ENCODE measurements around the gene FITM1.

FITM1 gene

DNA sequence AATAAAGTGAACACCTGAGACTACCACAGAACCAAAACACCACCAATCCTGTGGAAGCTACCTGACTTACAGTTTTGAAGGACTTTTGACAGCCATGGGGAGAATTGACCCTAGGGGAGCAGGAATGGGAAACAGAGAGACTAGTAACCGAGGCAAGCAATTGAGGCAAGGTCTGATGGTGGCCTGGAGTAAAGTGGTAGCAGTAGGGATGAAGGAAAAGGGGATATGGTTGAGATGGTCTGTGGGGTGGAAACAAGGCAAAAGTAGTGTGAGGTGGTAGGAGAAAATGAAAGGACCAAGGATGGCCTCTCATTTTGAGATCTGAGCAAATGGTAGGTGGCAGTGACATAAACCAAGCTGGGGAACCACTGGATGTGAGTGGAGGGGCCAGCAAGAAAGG is 26.4 kb downstream of the FITM1 start:
- in situ Hi-C loops (cut with MboI; ENCODE audit: low sequenced_read_pairs): no loop called here

- in situ Hi-C loops (cut with MboI; ENCODE audit: low sequenced_read_pairs): no loop called here
Measured at GRCh38 chr14:24157331-24157730, 26.9 kb downstream of the FITM1 start.

DNA sequence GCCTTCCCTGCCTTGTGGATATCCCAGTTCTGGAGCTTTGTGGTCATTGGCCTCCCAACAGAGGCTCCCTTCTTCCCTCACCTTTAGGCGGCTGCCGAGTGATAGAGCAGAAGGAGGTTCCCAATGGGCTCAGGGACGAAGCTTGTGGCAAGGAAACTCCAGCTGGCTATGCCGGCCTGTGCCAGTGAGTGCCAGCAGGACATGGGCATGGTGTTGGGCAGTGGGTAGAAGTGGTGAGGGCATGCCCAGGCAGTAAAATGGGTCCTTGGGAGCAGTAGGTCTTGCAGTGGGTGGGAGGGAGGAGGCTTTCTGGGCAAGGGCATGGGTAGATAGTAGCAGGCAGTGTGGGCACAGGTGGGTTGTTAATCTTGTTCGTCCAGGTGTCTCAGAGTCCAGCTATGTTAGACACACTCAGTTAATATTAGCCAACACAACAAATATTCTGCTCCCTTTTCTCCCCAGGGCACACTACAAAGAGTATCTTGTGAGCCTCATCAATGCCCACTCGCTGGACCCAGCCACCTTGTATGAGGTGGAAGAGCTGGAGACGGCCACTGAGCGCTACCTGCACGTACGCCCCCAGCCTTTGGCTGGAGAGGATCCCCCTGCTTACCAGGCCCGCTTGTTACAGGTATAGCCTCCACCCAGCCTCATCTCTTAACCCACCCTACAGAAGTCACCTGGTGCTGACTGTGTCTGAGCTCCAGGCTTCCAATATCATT is 29.5 kb downstream of the FITM1 start:
- in situ Hi-C loops (cut with MboI; ENCODE audit: low sequenced_read_pairs): no loop called here

- in situ Hi-C loops (cut with MboI; ENCODE audit: low sequenced_read_pairs): no loop called here
Measured at GRCh38 chr14:24160499-24160849, 30.0 kb downstream of the FITM1 start.

DNA sequence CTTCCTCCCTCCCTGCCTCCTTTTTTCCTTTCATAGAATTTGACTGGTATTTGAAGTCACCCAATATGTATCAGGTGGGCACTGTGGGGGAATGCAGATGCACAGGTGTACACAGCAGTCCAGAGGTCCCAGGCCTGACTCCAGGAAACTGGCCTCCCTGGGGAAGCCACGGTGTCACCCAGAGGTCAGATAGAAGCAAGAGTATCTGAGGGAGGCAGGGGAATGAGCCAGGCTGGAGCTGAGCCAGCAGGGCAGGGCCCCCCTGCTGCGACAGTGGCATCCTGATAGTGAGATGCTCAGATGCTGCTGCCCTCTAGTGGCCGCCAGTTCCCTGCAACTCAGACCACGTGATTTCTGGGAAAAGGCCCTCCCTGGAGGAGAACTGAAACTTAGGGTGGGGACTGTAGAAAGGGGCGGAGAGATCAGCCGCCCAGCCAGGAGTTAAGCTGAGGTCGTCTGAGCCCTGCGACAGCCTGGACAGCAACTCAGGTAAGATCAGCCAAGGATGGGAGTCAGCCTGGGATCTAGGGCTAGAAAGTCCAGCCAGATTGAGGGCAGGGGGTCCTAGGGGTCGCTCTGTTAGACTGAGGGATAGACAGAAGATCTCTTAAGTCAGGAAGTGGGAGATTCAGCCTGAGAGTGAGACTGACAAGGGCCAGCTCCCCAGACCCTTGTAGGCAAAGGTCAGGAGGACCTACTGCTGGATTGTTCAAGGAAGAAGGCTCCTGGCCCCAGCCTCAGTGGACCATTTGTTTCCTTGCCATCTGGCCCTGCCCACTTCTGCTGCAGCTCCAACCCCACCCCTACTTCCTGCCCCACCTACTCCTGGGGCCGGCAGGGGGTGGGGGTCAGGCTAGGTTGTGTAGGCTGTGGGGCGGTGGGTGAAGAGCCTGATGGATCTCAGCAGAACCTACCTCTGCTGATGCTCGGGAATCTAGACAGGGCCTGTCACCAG is 30.7 kb downstream of the FITM1 start, which contains the start of gene IRF9:
IRF9 (plus strand) TSS at position 416 of the 955 bp plus-strand sequence. CDS start 880 bp downstream, outside the sequence.
- in situ Hi-C loops (cut with MboI; ENCODE audit: low sequenced_read_pairs): no loop called here

- in situ Hi-C loops (cut with MboI; ENCODE audit: low sequenced_read_pairs): no loop called here
Measured at GRCh38 chr14:24162093-24162492, 31.6 kb downstream of the FITM1 start.

GRCh38 chr14:24164518-24164991 is 34.1 kb downstream of the FITM1 start:
- in situ Hi-C loops (cut with MboI; ENCODE audit: low sequenced_read_pairs): no loop called here

- in situ Hi-C loops (cut with MboI; ENCODE audit: low sequenced_read_pairs): no loop called here
Measured at GRCh38 chr14:24165785-24166184, 35.3 kb downstream of the FITM1 start.

GRCh38 chr14:24167469-24168114 is 37.1 kb downstream of the FITM1 start:
- in situ Hi-C loops (cut with MboI; ENCODE audit: low sequenced_read_pairs): no loop called here

DNA sequence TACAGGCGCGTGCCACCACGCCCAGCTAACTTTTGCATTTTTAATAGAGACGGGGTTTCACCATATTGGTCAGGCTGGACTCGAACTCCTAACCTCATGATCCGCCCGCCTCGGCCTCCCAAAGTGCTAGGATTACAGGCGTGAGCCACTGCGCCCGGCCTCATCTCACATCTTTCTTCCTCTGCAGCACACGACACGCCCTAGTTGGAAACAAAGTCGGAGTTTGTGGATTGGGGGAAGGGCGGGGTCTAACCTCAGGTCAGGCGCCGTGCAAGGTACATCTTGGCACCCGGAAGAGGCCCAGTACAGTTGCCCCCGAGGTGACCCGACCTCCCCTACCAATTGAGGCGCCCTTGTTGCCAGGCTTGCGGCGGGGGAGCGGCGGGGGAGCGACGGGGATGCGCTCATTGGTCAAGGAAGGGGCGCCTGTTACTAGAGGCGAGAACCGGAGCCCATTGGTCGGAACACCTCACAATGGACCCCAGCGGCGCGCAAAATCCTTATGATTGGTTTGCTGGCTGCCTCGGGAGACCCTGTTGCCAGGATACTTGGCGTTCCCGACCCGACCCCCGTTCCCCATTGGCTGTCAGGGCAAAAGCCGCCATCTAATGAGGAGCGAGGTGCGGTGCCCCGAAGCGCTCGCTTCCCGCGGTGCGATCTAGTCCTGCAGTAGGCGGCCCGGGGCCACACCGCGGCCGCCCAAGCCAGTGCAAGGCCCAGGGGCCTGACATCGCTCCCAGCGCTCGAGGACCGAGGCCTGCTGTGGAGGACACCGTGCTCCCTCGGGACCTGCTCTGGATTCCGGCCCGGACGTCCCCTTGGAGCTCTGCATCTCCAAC is 41.2 kb downstream of the FITM1 start, which contains the start of gene REC8:
REC8 (plus strand) TSS at position 659 of the 839 bp plus-strand sequence. CDS start 473 bp downstream, outside the sequence.
- in situ Hi-C loops (cut with MboI; ENCODE audit: low sequenced_read_pairs): no loop called here

- in situ Hi-C loops (cut with MboI; ENCODE audit: low sequenced_read_pairs): no loop called here
Measured at GRCh38 chr14:24172261-24172860, 41.9 kb downstream of the FITM1 start.

GRCh38 chr14:24172871-24173281 is 42.4 kb downstream of the FITM1 start:
- in situ Hi-C loops (cut with MboI; ENCODE audit: low sequenced_read_pairs): no loop called here

- in situ Hi-C loops (cut with MboI; ENCODE audit: low sequenced_read_pairs): no loop called here
Measured at GRCh38 chr14:24176599-24176998, 46.1 kb downstream of the FITM1 start.

- in situ Hi-C loops (cut with MboI; ENCODE audit: low sequenced_read_pairs): no loop called here
Measured at GRCh38 chr14:24177041-24177825, 46.8 kb downstream of the FITM1 start.

- in situ Hi-C loops (cut with MboI; ENCODE audit: low sequenced_read_pairs): no loop called here
Measured at GRCh38 chr14:24177891-24178290, 47.4 kb downstream of the FITM1 start.

GRCh38 chr14:24178399-24179178 is 48.1 kb downstream of the FITM1 start:
- in situ Hi-C loops (cut with MboI; ENCODE audit: low sequenced_read_pairs): no loop called here

DNA sequence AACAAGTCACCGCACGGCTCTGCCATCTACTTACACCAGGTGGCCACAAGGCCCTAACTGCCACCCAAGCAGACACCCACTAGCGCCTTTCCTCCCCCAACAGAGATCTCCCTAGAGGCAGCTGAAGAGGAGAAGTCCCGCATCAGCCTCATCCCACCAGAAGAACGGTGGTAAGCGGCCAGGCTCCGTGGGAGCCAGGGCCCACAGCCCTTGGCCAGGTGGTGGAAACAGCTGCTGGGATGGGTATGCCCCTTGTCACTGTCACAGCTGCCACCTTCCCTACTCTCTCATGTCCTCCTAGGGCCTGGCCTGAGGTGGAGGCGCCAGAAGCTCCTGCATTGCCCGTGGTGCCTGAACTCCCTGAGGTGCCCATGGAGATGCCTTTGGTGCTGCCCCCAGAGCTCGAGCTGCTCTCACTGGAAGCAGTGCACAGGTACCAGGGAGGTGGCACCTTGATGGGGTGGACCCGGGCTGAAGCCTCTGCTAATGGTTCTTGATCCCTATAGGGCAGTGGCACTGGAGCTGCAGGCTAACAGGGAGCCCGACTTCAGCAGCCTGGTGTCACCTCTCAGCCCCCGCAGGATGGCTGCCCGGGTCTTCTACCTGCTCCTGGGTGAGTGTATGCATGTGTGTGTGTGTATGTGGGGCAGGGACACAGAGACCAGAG is 49.0 kb downstream of the FITM1 start:
- in situ Hi-C loops (cut with MboI; ENCODE audit: low sequenced_read_pairs): no loop called here
